ENCODE measurements around the gene LYZL6.

- TF ChIP-seq, protein P1, sequence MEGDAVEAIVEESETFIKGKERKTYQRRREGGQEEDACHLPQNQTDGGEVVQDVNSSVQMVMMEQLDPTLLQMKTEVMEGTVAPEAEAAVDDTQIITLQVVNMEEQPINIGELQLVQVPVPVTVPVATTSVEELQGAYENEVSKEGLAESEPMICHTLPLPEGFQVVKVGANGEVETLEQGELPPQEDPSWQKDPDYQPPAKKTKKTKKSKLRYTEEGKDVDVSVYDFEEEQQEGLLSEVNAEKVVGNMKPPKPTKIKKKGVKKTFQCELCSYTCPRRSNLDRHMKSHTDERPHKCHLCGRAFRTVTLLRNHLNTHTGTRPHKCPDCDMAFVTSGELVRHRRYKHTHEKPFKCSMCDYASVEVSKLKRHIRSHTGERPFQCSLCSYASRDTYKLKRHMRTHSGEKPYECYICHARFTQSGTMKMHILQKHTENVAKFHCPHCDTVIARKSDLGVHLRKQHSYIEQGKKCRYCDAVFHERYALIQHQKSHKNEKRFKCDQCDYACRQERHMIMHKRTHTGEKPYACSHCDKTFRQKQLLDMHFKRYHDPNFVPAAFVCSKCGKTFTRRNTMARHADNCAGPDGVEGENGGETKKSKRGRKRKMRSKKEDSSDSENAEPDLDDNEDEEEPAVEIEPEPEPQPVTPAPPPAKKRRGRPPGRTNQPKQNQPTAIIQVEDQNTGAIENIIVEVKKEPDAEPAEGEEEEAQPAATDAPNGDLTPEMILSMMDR (IDR thresholded peaks at IDR 0.05) = no peak
- TF ChIP-seq POLR2AphosphoS5 (IDR thresholded peaks at IDR 0.05) = no peak
- TF ChIP-seq POLR2A (IDR thresholded peaks at IDR 0.05) = no peak
Observed at GRCh38 chr17:35906191-35906925, 37.2 kb downstream of the LYZL6 start.
